Progenitor cell of endocrine pancreas (in vitro differentiated cells): ENCODE results near the gene ST7. TPM values are rescaled to one million over a fixed set of nuclear protein-coding genes. Genes with fewer than 3 reads are reported as not detected.

Experiments used
- DNase-seq: peaks from one replicate; pipeline ENCODE4 v3.0.0; 2021; ENCODE audit warnings: low spot score; ENCODE audit not compliant: unreplicated experiment
- H3K27ac Mint-ChIP-seq: 2 replicates; pipeline ENCODE4 v1.8.0; 2021; ENCODE audit warnings: mild to moderate bottlenecking, moderate library complexity, mixed read lengths
- H3K27me3 Mint-ChIP-seq: 2 replicates; pipeline ENCODE4 v1.8.0; 2021; ENCODE audit warnings: mixed read lengths
- H3K36me3 Mint-ChIP-seq: 2 replicates; pipeline ENCODE4 v1.8.0; 2022; ENCODE audit warnings: mixed read lengths; ENCODE audit not compliant: insufficient read depth
- H3K4me1 Mint-ChIP-seq: 2 replicates; pipeline ENCODE4 v1.8.0; 2021; ENCODE audit warnings: low read depth, mixed read lengths
- H3K4me3 Mint-ChIP-seq: 2 replicates; pipeline ENCODE4 v1.8.0; 2021; ENCODE audit warnings: low read depth, mild to moderate bottlenecking, moderate library complexity, mixed read lengths
- H3K9me3 Mint-ChIP-seq: 2 replicates; pipeline ENCODE4 v1.8.0; 2021; ENCODE audit warnings: low read depth, mixed read lengths
- CTCF ChIP-seq: fragments of 200-600 bp; sonication (generic); IDR thresholded peaks from one replicate; pipeline ENCODE4 v1.5.0; 2021; ENCODE audit warnings: antibody characterized with exemption, mild to moderate bottlenecking; ENCODE audit not compliant: unreplicated experiment
- total RNA-seq: library from RNA; stranded (reverse); gene quantifications from 2 replicates; pipeline ENCODE4 v1.2.1, GENCODE V29; 2021

Gene ST7
- total RNA-seq, 1 donor from 2014 or later: 24.8 TPM

DNA sequence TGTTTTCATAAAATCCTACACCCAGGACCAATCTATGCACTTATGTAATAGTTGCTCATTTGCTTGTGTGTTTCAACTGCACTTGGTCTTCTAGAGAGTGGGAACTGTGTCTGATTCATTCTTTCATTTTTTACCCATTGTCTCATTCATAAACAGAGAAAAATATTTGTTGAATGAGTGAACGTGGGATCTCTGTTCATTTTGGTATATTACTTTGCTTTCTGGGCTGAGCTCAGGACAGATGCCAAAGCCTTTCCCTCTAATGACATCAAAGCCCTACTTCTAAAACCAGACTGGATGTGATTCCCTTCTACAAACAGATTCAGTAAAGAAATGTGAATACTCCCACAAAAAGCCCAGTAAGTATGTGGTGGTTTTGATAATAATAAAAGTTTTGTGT lies 145.2 kb downstream of the ST7 start:
- Mint-ChIP-seq H3K27me3 (no peaks in the 10 kb centered on the region), H3K27ac (no peak overlapping the region), H3K36me3 (peaks cover 5% of the 10 kb centered on the region), H3K4me3 (no peak overlapping the region), H3K9me3 (peaks cover 3% of the 10 kb centered on the region), H3K4me1 (peaks cover 5% of the 10 kb centered on the region)
- no peak for TF ChIP-seq CTCF
- no peak for DNase-seq

DNA sequence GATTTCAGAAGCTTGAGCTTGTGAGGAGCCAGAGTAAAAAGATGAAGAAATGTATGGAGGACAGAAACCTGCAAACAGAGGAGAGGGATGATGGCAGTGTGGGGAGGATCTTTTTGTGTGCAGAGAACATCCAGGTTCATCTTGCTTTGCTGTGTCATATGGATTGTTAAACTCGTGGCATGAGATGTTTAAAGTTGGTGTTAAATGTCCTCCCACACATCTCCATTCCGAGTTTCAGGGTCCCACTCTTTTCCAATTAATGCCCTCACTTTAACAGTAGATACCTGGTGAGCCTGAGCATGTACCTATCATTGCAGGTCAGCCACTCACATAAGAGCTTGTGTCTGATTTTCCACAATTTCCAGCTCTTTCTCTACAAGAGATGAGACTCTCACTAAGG lies 147.7 kb downstream of the ST7 start:
- DNase-seq: no peak
- Mint-ChIP-seq H3K4me1 (peaks cover 4% of the 10 kb centered on the region), H3K27ac (no peak overlapping the region), H3K9me3 (peaks cover 3% of the 10 kb centered on the region), H3K27me3 (no peaks in the 10 kb centered on the region), H3K36me3 (peaks cover 11% of the 10 kb centered on the region), H3K4me3 (no peak overlapping the region)
- no peak for TF ChIP-seq CTCF

GRCh38 chr7:117110480-117111315 lies 157.4 kb downstream of the ST7 start:
- peaks cover 15% of the 10 kb centered on the region for H3K36me3 Mint-ChIP-seq

DNA sequence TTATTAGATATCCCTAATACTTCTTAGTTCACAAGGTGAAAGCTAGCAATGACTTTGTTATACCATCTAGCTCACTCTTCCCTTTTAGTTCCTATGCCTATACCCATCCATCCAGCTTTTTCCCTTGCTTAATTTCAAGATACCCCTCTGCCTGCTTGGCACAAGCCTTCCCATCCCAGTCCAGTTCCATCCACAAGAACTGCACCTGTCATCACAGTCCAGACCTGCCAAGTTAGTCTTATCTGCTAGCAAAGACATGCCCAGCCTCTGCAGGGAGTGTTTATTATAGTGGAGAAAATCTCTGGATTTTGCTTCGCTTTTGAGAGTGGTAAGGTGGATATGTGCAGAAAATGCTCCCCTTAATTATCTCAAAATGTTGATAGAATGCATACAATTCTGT lies 158.2 kb downstream of the ST7 start:
- no peak overlapping the region for H3K27ac Mint-ChIP-seq
- DNase-seq: no peak
- TF ChIP-seq CTCF: no peak
- peaks cover 7% of the 10 kb centered on the region for H3K4me1 Mint-ChIP-seq
- H3K36me3 Mint-ChIP-seq: peaks cover 16% of the 10 kb centered on the region
- H3K4me3 Mint-ChIP-seq: no peak overlapping the region
- peaks cover 13% of the 10 kb centered on the region for H3K9me3 Mint-ChIP-seq
- H3K27me3 Mint-ChIP-seq: no peaks in the 10 kb centered on the region

More at GRCh38 chr7:117110480-117111315, 157.4 kb downstream of the ST7 start:
- H3K27me3 Mint-ChIP-seq: no peaks in the 10 kb centered on the region
- no peak for TF ChIP-seq CTCF
- no peak overlapping the region for H3K4me3 Mint-ChIP-seq
- no peak overlapping the region for H3K27ac Mint-ChIP-seq
- peaks cover 13% of the 10 kb centered on the region for H3K9me3 Mint-ChIP-seq
- peaks cover 6% of the 10 kb centered on the region for H3K4me1 Mint-ChIP-seq
- no peak for DNase-seq

- no peak for DNase-seq
- H3K27me3 Mint-ChIP-seq: no peaks in the 10 kb centered on the region
- H3K36me3 Mint-ChIP-seq: peaks cover 14% of the 10 kb centered on the region
- no peak for TF ChIP-seq CTCF
- peak overlapping the region; percentile 33 for H3K27ac Mint-ChIP-seq
- peaks cover 13% of the 10 kb centered on the region for H3K9me3 Mint-ChIP-seq
- no peak overlapping the region for H3K4me3 Mint-ChIP-seq
- peaks cover 7% of the 10 kb centered on the region for H3K4me1 Mint-ChIP-seq
Measured at GRCh38 chr7:117112640-117113039, 159.3 kb downstream of the ST7 start.
